NB4 (cell line): ENCODE measurements around the gene C1orf87.

Experiments used
- MYC ChIP-seq: IDR thresholded peaks from 2 replicates; pipeline ENCODE4 v1.6.1; 2011; ENCODE audit warnings: low read depth, low read length
- POLR2A ChIP-seq: IDR thresholded peaks from 2 replicates; pipeline ENCODE4 v1.6.1; 2011; ENCODE audit warnings: mild to moderate bottlenecking; ENCODE audit not compliant: insufficient read length; ENCODE audit errors: extremely low read depth
- TF ChIP-seq, protein P1 (sequence below): IDR thresholded peaks from one replicate; pipeline ENCODE4 v1.5.1; 2012; ENCODE audit warnings: low read depth, low read length
- TF ChIP-seq, protein P2 (sequence below): IDR thresholded peaks from 2 replicates; pipeline ENCODE4 v1.6.1; 2011; ENCODE audit warnings: low read depth, low read length

DNA sequence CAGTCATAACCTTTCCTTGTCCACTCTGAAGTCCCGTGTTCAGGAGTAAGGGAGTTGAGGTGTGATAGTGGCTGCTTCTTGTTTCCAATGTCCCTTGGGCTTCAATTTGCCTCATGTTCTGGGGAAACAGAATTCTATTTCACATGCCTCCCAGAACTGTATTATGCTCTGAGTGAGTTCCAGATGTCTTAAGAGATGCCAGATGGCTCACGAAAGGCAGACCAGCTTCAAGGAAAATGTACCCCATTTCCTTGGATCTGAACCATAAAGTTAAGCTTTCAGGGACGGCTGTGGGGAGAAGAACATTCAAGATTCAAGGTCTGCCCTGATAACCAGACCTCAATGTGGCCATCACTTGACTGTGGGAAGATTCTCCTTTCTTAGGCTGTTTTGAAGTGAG lies 42.4 kb downstream of the C1orf87 start:
- TF ChIP-seq, protein P1, sequence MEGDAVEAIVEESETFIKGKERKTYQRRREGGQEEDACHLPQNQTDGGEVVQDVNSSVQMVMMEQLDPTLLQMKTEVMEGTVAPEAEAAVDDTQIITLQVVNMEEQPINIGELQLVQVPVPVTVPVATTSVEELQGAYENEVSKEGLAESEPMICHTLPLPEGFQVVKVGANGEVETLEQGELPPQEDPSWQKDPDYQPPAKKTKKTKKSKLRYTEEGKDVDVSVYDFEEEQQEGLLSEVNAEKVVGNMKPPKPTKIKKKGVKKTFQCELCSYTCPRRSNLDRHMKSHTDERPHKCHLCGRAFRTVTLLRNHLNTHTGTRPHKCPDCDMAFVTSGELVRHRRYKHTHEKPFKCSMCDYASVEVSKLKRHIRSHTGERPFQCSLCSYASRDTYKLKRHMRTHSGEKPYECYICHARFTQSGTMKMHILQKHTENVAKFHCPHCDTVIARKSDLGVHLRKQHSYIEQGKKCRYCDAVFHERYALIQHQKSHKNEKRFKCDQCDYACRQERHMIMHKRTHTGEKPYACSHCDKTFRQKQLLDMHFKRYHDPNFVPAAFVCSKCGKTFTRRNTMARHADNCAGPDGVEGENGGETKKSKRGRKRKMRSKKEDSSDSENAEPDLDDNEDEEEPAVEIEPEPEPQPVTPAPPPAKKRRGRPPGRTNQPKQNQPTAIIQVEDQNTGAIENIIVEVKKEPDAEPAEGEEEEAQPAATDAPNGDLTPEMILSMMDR, result no peak
- TF ChIP-seq POLR2A, result no peak
- TF ChIP-seq, protein P2, sequence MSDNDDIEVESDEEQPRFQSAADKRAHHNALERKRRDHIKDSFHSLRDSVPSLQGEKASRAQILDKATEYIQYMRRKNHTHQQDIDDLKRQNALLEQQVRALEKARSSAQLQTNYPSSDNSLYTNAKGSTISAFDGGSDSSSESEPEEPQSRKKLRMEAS, result no peak
- TF ChIP-seq MYC, result no peak
